Measurements from ENCODE around the gene GRPEL2.

Gene GRPEL2

DNA sequence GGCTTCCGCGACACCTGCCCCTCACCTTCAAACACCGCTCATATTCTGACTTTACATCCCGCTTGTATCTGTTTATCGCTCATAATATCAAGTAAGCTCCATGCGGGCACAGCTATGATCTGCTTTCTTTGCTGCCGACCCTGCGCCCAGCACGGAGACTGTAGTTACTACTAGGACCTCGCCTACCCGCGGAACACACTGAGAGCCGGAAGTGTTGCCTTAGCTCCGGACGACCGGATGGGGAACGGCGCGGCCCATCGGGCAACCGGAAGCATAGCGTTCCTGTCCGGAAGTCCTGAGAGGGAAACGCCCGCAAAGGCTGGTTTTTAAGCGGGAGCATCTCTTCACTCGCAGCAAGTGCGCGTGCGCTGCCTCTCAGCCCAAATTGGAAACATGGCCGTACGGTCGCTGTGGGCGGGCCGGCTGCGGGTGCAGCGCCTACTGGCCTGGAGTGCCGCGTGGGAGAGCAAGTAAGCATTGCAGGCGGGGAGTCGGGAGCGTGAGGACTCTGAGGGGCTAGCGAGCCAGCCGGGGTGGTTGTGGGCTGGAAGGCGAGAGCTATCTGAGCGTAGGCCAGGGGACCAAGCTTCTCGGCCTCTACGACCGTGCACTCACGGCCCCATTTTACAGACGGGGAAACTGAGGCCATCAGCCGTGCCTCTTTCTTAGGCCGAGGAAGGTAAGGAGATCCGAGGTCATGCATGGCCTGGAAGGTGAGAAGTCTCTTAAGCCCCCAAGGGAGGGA lies at the start of gene GRPEL2:
TSS of gene GRPEL2 (plus strand) at position 353 of the 745 bp plus-strand sequence. CDS start at position 394, 41 bp downstream.
- DNase-seq: peak; percentile 88

- DNase-seq: no peak
Measured at GRCh38 chr5:149297340-149298025, 47.8 kb upstream of the GRPEL2 start.

- DNase-seq: no peak
Measured at GRCh38 chr5:149298163-149298562, 47.1 kb upstream of the GRPEL2 start.

DNA sequence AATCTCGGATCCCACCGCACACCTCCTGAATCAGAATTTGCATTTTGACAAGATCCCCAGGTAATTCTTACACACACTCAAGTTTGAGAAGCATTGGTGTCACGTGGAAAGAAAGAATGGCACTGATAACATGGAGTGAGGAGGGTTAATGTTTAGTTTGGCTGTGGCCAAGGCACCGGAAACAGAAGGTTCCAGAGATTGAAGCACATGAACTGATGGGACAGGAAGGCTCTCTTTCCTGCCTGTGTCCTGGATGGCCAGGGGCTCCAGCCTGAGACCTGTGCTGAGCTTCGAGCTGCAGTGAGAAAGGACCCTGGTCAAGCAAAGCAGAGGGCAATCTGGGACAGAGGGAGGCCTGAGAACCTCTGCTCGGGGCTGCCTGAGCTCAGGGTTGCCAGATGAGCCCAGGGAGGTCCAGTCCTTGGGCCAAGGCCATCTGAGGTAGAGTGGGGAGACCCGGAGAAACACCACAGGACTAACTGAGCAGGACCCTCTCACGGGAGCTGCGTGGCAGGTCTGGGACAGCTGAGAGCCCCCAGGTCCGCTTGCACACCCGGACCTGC lies 46.4 kb upstream of the GRPEL2 start:
- no peak for DNase-seq

DNA sequence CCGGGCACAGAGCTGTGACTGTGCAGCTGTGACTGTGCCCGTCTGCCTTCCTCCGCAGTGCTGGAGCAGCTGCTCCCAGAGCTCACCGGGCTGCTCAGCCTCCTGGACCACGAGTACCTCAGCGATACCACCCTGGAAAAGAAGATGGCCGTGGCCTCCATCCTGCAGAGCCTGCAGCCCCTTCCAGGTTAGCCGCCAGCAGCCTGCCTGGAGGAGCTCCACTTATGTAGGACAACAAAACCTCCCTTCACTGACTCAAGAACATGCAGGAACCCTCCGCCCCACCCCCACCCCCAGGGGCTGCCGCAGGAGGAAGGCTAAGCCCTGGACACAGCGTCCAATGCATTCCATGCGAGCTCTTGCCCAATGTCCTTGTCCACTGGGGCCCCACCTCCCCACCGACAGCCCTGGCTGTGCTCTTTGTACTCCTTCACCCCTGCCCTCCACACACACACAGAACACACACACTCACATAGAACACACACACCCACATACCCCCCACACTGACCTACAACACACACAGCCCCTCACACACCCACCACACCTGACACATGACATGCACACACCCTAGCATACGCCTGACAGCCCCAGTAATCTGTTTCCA lies 45.7 kb upstream of the GRPEL2 start:
- DNase-seq: no peak

DNA sequence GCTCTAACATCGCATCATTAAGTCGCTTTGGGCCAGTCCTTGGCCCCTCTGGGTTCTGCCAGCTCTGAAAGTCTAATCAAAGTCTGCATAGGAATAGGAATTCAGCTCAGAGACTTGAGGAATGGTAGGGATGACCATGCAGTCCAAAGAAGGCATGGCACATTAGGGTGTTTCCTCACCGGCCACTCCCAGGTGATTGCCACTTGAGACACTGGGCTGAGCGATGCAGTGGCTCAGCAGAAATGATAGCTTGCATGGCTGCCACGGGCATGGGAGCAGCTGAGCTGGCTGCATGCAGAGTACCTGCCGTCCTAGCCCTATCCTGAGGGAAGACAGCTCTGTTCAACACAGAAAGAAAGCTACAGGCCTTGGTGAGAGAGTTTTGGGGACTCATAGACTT lies 44.9 kb upstream of the GRPEL2 start:
- DNase-seq: no peak

- no peak for DNase-seq
Measured at GRCh38 chr5:149301049-149301743, 44.1 kb upstream of the GRPEL2 start.

DNA sequence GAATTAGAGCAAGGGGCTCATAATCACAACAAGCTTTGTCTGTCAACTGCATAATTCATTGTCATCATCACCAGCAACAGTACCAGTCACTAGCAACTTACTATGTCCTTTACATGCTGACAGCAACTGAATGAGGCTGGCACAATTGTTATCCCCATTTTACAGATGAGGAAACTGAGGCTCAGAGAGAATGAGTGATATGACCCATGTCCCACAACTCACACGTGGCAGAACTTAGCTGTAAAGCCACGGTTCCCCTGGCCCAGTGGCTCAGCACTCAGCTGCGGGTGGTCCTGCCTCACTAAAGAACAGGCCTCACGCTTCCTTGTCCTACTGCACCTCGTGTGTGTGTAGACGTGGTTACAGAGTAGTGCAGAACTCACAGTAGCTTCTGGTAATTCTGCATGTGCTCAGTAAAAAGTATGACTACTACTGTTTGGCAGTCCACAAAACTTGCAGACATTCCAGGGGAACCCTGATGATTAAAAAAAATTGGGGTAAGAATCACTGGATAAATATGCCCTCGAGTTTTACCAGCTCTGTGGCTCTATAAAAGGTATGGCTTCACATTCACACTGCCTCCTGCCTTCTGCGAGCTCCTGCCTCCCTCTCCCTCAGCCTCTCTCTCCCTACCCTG lies 43.4 kb upstream of the GRPEL2 start:
- DNase-seq: no peak

DNA sequence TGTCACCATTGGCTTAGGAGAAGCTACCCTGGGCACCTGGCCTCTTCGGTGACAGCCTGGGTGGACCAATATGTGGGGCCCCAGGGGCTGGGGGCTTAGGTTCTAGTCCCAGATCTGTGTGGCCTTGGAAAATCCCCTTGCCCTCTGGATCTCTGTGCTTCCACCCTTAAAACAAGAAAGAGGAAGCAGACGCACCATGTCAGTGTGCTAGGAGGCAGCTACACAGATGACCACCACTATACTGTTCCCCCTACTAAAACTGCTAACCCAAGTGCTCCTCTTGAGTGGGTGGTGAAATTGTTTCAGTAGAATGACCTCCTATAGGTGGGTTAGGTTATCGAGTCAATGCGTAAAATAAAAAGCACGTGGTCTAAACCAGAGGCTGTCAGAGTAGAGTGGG lies 42.7 kb upstream of the GRPEL2 start:
- no peak for DNase-seq

- DNase-seq: no peak
Measured at GRCh38 chr5:149303210-149303609, 42.1 kb upstream of the GRPEL2 start.

DNA sequence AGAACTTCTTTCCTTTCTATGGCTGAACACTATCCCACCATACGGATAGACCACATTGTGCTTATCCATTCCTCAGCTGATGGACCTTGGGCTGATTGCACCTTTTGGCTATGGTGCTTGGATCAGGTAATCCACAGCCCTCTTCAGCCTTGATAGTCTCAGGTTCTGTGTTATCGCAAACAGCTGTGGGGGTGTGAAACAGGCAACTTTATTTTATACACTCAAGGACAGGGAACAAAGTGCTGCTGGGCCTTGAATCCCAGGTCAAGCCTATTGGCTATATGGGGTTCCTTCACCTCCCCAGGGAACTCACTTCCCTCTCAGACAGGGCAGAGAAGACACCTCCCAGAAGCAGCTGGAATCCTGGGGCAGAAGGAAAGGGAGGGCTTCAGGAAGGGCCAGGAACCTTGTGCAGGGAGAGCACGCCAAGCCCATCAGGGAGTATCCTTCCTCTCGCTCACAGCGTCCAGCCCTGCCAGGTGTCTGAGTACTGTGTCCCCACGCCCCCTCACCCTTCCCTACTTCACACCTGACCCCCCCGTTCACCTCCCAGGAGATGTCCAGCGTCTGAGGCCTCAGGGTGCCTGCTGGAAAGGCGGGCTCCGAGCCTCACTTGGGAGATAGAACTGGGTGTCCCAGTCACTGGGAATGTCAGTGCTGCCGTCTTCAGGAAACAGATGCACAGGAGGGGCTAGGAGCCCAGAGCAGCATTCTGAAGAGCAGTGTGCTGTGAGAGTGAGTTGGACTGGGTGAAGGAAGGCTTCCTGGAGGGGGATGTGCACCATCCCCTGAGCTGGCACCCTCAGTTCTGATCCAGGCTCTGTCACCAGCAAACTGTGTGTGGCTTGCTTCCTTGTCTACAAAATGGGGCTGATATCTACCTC lies 40.9 kb upstream of the GRPEL2 start:
- no peak for DNase-seq

DNA sequence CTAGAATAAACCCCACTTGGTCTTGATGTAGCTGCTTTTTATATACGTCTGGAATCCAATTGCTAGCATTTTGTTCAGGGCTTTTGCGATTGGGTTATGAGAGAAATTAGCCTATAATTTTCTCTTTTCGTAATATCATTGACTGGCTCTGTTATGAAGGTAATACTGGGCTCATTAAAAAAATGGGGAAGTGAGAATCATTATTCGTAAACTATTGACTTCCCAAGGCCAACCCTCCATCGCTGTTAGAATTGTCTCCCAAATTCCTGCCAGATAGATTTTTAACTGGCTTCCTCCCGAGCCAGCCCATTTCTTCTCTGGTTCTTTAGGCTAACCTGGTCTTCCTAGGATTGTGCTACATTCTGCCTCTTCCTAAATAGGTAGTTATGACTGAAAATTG lies 35.9 kb upstream of the GRPEL2 start:
- DNase-seq: no peak

DNA sequence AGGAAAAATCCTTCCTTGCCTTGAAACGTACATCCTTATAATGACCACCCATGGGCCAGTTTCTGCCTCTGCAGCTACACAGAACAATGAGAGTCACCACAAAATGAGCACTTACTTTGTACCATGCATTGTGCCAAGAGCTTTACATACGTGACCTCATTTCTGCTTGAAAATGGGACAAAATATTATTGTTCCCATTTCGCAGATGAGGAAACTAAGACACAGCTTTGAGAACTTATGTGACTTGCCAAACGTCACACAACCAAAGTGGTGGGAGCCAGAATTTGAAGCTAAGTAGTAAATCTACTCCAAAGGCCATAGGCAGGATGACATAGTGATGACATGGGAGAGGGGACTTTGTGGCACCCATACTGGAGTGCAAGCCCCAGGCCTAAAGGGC lies 34.8 kb upstream of the GRPEL2 start:
- no peak for DNase-seq

DNA sequence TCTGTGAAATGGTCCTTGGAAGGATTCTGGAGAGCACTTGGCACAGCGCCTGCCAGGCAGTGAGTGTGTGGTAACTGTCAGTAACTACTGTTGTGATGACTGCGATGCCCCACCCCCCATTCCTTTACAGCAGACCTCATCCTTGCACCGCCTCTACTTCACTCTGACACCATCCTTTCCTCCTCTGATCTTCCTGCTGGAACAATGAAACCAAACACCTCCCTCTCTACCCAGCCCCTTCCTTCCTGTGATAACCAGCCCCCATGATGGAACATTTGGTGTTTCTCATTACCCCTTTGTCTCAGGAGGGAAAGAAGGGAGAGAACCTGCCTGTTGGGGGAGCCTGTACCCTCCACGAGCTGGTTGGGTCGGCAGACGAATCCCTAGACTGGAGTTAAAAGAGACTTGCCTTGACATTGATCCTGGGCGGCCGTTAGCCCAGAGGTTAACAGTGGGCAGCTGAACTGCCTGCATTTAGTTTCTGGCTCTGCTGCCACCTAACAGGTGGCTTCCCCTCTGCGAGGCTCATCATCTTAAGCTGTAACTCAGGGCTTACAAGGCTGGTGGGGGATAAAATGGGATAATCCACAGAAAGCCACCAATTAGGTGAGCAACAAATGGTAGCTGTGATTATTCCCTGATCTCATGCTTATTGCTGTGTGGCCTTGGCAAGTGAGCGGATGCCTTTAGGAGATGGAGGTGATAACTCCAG lies 34.2 kb upstream of the GRPEL2 start:
- DNase-seq: peak; percentile 12

GRCh38 chr5:149313151-149313841 lies 32.0 kb upstream of the GRPEL2 start:
- no peak for DNase-seq

DNA sequence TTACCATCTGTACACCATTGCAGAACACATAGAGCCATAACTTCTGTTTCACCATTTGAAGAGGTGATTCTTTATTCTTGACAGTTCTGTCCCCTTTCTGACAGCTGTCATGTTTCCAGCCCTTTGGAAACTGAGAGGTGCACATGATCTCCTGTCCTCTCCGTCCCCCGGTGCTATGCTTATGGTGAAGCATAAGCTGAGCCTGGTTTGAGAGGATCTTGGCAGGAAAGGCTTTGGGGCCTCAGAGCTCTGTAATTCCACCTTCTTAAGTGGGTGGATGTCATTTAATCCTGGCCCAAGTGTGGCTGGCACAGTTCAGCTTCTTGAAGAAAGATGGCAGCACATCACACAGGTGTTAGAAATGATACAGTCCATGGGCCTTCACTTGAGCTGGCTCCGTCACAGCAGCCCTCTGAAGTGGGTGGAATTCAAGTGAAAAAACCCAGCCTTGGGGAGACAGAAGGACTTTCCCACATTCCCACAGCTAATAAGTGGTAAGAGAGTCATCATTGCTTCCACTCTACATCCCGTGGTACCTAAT lies 30.7 kb upstream of the GRPEL2 start:
- no peak for DNase-seq

DNA sequence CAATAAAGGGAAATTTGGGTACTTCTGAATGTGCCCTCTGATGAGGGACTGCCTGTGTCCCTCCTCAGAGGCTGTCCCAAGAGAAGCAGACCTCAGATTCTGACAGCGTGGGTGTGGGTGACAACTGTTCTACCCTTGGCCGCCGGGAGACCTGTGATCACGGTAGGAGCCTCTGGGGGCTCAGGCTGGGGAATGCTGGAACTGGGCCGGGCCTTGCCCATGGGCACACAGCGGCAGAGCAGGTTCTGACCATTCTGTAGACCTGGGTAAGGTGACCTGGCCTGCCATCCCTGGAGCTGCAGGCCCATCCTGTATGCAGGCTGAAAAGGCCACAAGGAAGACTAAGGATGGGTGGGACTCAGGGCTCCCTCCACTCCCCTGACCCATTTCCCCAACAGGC lies 29.5 kb upstream of the GRPEL2 start:
- DNase-seq: no peak

DNA sequence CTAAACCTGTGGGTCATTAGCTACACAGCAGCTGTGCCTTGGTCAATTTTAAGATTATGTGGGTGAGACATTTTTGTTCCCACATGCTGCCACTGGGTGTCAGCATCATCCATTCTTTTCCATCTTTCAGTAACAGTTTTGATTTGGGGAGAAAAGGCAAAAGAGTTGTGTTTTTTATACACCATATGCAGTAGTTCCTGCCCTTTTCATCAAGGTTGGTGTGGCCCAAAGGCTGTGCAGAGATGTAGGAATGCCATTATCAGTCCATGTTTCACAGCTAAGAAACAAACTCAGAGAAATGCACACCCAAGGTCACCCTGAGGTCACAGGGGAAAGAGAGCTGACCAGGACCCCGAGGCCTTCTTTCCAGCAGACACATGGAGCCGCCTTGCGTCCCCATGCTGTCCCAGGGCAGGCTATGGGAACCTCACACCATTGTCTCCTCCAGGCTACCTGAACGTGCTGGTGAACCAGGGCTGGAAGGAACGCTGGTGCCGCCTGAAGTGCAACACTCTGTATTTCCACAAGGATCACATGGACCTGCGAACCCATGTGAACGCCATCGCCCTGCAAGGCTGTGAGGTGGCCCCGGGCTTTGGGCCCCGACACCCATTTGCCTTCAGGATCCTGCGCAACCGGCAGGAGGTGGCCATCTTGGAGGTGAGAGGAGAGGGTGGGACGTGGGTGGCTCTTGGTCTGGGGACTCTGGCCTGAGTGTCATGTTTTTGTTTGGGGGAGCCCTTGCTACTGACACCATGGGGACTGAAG lies 27.8 kb upstream of the GRPEL2 start:
- no peak for DNase-seq

DNA sequence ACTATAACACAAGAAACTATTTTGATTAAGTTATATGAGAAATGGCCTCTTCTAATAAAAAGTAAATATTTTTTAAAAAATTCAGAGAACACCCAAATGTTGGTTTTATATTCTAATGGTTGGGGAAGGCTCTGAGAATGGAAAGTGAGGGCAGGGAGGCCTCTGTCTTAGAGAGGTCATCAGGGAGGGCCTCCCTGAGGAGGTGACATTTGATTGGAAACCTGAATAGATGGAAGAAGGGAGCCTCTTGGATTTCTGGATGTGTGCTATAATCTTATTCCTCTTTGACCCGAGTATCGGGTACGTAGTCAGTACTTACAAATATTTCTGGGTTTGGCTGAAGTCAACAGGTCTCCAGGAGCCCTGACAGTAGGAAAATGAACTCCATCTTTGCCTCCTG lies 26.1 kb upstream of the GRPEL2 start:
- DNase-seq: no peak
